Endothelial cell of umbilical vein (primary cell): Measurements from ENCODE around the gene MAPKAPK2. TPM values are rescaled to one million over a fixed set of nuclear protein-coding genes. Genes with fewer than 3 reads are reported as not detected.

Experiments used
- BruUV-seq: library from RNA; stranded (reverse); fragments of 400-500 nt; replicated peaks from 2 replicates; lab custom pipeline; 2021; lab: Mats Ljungman, UMichigan
- CTCF ChIA-PET: fragments of 300-600, 350-600 bp; sonication (Branson Sonifier 250); formaldehyde crosslinking; loops from one replicate; lab custom pipeline; 2021; ENCODE audit warnings: antibody characterized with exemption, inconsistent platforms; lab: Charles Lee
- POLR2A ChIA-PET: fragments of 300-600, 350-600 bp; sonication (Branson Sonifier 250); formaldehyde crosslinking; loops from one replicate; lab custom pipeline; 2021; ENCODE audit warnings: antibody characterized with exemption, inconsistent platforms; lab: Charles Lee
- DNase-seq: peaks from one replicate; pipeline ENCODE4 v3.0.0-alpha.2; 2011; ENCODE audit warnings: low read depth, low spot score
- FAIRE-seq: peaks from 2 replicates; lab custom pipeline; 2011; peaks lifted over from hg19 to GRCh38; lab: Jason Lieb, UNC
- H2AFZ ChIP-seq: 2 replicates; pipeline ENCODE4 v1.6.0; 2012; ENCODE audit warnings: low read depth, low read length, control low read depth, inconsistent platforms
- H3K27ac ChIP-seq: 2 replicates; pipeline ENCODE4 v1.5.1; 2011; ENCODE audit warnings: low read depth, mild to moderate bottlenecking, control low read depth, low read length, moderate library complexity; ENCODE audit not compliant: insufficient read depth
- H3K27me3 ChIP-seq, 2 experiments: 2 replicates each; pipeline versions ENCODE4 v1.6.0 to v1.6.1; 2011; ENCODE audit warnings: low read length in 2 of 2, mixed read lengths in 1 of 2; ENCODE audit not compliant: control insufficient read depth in 2 of 2, insufficient read depth in 2 of 2
- H3K36me3 ChIP-seq, 2 experiments: 2 replicates in 1 of 2; 3 replicates in 1 of 2; pipeline ENCODE4 v1.5.1; 2011; ENCODE audit warnings: low read length in 2 of 2, mild to moderate bottlenecking in 1 of 2, moderate library complexity in 1 of 2; ENCODE audit not compliant: control insufficient read depth in 2 of 2, insufficient read depth in 2 of 2; ENCODE audit errors: extremely low read depth in 1 of 2
- H3K4me1 ChIP-seq: 3 replicates; pipeline ENCODE4 v1.5.1; 2011; ENCODE audit warnings: mild to moderate bottlenecking, low read length; ENCODE audit not compliant: control insufficient read depth, insufficient read depth; ENCODE audit errors: extremely low read depth
- H3K4me2 ChIP-seq: 2 replicates; pipeline ENCODE4 v1.6.1; 2011; ENCODE audit warnings: low read length, control low read depth, mixed read lengths; ENCODE audit not compliant: insufficient read depth
- H3K4me3 ChIP-seq, 3 experiments: fragments of 200-600 bp in 1 of 3; sonication (generic), shearing (Covaris generic) in 1 of 3; replicated peaks in 1 of 3; 2 replicates each; pipeline ENCODE4 v1.5.1; 2011 to 2016; ENCODE audit warnings: control low read depth in 3 of 3, low read length in 3 of 3, mild to moderate bottlenecking in 2 of 3, inconsistent platforms in 1 of 3, low read depth in 1 of 3, moderate library complexity in 1 of 3; ENCODE audit not compliant: insufficient read depth in 1 of 3
- H3K79me2 ChIP-seq: 2 replicates; pipeline ENCODE4 v1.6.0; 2012; ENCODE audit warnings: low read length, inconsistent platforms; ENCODE audit not compliant: control insufficient read depth, insufficient read depth
- H3K9ac ChIP-seq: replicated peaks from 2 replicates; pipeline ENCODE3; 2011; ENCODE audit warnings: low read length, control low read depth; ENCODE audit not compliant: insufficient read depth; ENCODE audit errors: extremely low read depth
- H3K9me1 ChIP-seq: replicated peaks from 3 replicates; pipeline ENCODE4 v1.6.0; 2011; ENCODE audit warnings: mild to moderate bottlenecking, low read length; ENCODE audit not compliant: control insufficient read depth, insufficient read depth; ENCODE audit errors: extremely low read depth
- H3K9me3 ChIP-seq: replicated peaks from 2 replicates; pipeline ENCODE4 v1.5.1; 2012; ENCODE audit warnings: low read length, inconsistent platforms; ENCODE audit not compliant: control insufficient read depth, insufficient read depth
- H4K20me1 ChIP-seq: replicated peaks from 2 replicates; pipeline ENCODE3; 2011; ENCODE audit warnings: mild to moderate bottlenecking, low read length; ENCODE audit not compliant: control insufficient read depth, insufficient read depth; ENCODE audit errors: extremely low read depth
- EZH2 ChIP-seq: IDR thresholded peaks from 2 replicates; pipeline ENCODE4 v1.6.1; 2012; ENCODE audit warnings: borderline replicate concordance, low read depth, mild to moderate bottlenecking, moderate library complexity, low read length, inconsistent platforms; ENCODE audit not compliant: severe bottlenecking
- FOS ChIP-seq: IDR thresholded peaks from 2 replicates; pipeline ENCODE4 v1.6.1; 2011; ENCODE audit warnings: mild to moderate bottlenecking, low read length, moderate library complexity, borderline replicate concordance; ENCODE audit not compliant: insufficient read depth
- GATA2 ChIP-seq: IDR thresholded peaks from 2 replicates; pipeline ENCODE4 v1.7.0; 2011; ENCODE audit warnings: low read depth, mild to moderate bottlenecking, moderate library complexity, mixed read lengths, low read length; ENCODE audit not compliant: insufficient read length, insufficient read depth
- JUN ChIP-seq: IDR thresholded peaks from 2 replicates; pipeline ENCODE4 v1.6.1; 2011; ENCODE audit warnings: borderline replicate concordance, low read depth; ENCODE audit not compliant: insufficient read length, insufficient read depth
- MYC ChIP-seq: IDR thresholded peaks from one replicate; pipeline ENCODE4 v1.6.1; 2011; ENCODE audit warnings: mild to moderate bottlenecking, low read depth, low read length
- POLR2A ChIP-seq: IDR thresholded peaks from 2 replicates; pipeline ENCODE4 v1.6.1; 2012; ENCODE audit warnings: low read depth, mild to moderate bottlenecking, control low read depth, low read length
- POLR2AphosphoS5 ChIP-seq: IDR thresholded peaks from 2 replicates; pipeline ENCODE4 v1.6.1; 2012; ENCODE audit warnings: low read depth, mild to moderate bottlenecking, control low read depth, low read length, moderate library complexity; ENCODE audit not compliant: insufficient read depth
- dilution Hi-C: fragments of 300-500 bp; cut with MboI; formaldehyde crosslinking; loops from one replicate; pipeline ENCODE4 v1.15.0; 2019; ENCODE audit warnings: low sequenced_read_pairs; ENCODE audit not compliant: extremely low pct_ligation_motif_present
- intact Hi-C: fragments of 100-400 bp; cut with micrococcal nuclease; formaldehyde crosslinking; loops from one replicate; pipeline ENCODE4 v1.10.0; 2022
- polyA plus RNA-seq, 4 experiments: library from polyadenylated mRNA; depleted of rRNA in 3 of 4; stranded (reverse) in 3 of 4; unstranded in 1 of 4; fragments of >200 nt; gene quantifications; 2 replicates each; pipeline versions ENCODE4 v1.2.1 to v1.2.3, GENCODE V29; 2011 to 2012; ENCODE audit warnings: missing spikeins in 1 of 4
- total RNA-seq: library from RNA; stranded (reverse); gene quantifications from 2 replicates; pipeline ENCODE4 v1.2.3, GENCODE V29; 2021
- TF ChIP-seq, protein P1 (sequence below): IDR thresholded peaks from 2 replicates; pipeline ENCODE4 v1.6.1; 2011; ENCODE audit not compliant: insufficient read depth, insufficient read length
- TF ChIP-seq, protein P2 (sequence below), 2 donors: IDR thresholded peaks; 1 replicate in 1 of 2; 2 replicates in 1 of 2; pipeline ENCODE4 v1.5.1; 2011; ENCODE audit warnings: low read length in 2 of 2, mild to moderate bottlenecking in 2 of 2, moderate library complexity in 2 of 2, control low read depth in 1 of 2, inconsistent platforms in 1 of 2, low read depth in 1 of 2; ENCODE audit not compliant: insufficient read depth in 1 of 2; ENCODE audit errors: extremely low read depth in 1 of 2

Gene MAPKAPK2
- total and polyA plus RNA-seq, 2 donors (not counting 3 experiments of a cell fraction or from before 2014, with no cell fraction given) = 52.9 to 69.1 TPM

GRCh38 chr1:206702260-206702659 is 17.6 kb downstream of the MAPKAPK2 start:
- Histone ChIP-seq H3K9me3 (no peaks in the 10 kb centered on the region), H3K79me2 (peaks cover 77% of the 10 kb centered on the region), H3K9ac (no peak overlapping the region), H3K36me3 (peaks cover 0 to 3% of the 10 kb centered on the region in 2 experiments), H3K4me3 (no peak overlapping the region), H3K27me3 (no peaks in the 10 kb centered on the region), H3K27ac (no peak overlapping the region), H2AFZ (no peak overlapping the region), H3K4me1 (no peaks in the 10 kb centered on the region), H3K9me1 (no peaks in the 10 kb centered on the region), H3K4me2 (no peak overlapping the region), H4K20me1 (no peaks in the 10 kb centered on the region)
- TF ChIP-seq, protein P1, sequence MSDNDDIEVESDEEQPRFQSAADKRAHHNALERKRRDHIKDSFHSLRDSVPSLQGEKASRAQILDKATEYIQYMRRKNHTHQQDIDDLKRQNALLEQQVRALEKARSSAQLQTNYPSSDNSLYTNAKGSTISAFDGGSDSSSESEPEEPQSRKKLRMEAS = no peak
- TF ChIP-seq FOS = no peak
- TF ChIP-seq EZH2 = no peak
- no peak for TF ChIP-seq JUN
- TF ChIP-seq, protein P2, sequence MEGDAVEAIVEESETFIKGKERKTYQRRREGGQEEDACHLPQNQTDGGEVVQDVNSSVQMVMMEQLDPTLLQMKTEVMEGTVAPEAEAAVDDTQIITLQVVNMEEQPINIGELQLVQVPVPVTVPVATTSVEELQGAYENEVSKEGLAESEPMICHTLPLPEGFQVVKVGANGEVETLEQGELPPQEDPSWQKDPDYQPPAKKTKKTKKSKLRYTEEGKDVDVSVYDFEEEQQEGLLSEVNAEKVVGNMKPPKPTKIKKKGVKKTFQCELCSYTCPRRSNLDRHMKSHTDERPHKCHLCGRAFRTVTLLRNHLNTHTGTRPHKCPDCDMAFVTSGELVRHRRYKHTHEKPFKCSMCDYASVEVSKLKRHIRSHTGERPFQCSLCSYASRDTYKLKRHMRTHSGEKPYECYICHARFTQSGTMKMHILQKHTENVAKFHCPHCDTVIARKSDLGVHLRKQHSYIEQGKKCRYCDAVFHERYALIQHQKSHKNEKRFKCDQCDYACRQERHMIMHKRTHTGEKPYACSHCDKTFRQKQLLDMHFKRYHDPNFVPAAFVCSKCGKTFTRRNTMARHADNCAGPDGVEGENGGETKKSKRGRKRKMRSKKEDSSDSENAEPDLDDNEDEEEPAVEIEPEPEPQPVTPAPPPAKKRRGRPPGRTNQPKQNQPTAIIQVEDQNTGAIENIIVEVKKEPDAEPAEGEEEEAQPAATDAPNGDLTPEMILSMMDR (IDR thresholded peaks at IDR 0.05; ENCODE audit: extremely low read depth in 1 of 2, insufficient read depth in 1 of 2, low read depth in 1 of 2, low read length in 2 of 2) = no peak
- no peak for TF ChIP-seq POLR2AphosphoS5
- no peak for TF ChIP-seq MYC
- no peak for TF ChIP-seq GATA2
- no peak for TF ChIP-seq POLR2A
- ChIA-PET POLR2A (no interaction called here), CTCF (interaction anchor here (1.5 kb wide), 1 partner anchor 14 kb away, joined by 3 read pairs; no protein-coding TSS in a partner anchor)
- dilution Hi-C loops = no loop called here
- intact Hi-C loops = no loop called here
- no TSS peak for BruUV-seq
- no peak for DNase-seq
- FAIRE-seq = no peak
